ENCODE results near the gene ABTB2. TPM values are rescaled to one million over a fixed set of nuclear protein-coding genes. Genes with fewer than 3 reads are reported as not detected.

Gene ABTB2
- total and polyA plus RNA-seq, 2 experiments from 2014 or later: 2.6 to 12.1 TPM

DNA sequence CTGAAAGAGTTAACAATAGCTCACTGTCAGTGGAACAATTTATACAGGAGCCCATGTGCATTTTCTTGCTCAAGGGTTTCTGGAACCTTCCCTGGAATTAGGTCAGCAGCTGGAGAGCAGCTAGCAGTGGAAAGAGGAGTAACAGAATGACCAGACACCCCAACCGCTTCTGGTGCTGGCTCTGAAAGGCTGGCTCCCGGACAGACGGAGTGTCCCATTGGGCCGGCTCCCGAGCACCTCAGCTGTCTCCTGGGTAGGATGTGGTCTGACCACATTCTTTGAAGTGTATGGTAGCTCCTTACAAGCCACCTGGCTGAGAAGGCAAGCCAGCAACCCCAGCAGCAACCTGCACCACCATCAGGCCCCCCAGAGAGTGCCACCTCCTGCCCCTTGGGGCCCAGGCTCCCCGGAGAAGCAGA, 44.7 kb downstream of the ABTB2 start:
- ATAC-seq: peak; percentile 16; the same call in 2 of the 3 replicates
- H3K4me1 ChIP-seq (ENCODE audit: insufficient read depth): peaks cover 20% of the 10 kb centered on the region
- Mint-ChIP-seq H3K4me3 (no peak overlapping the region), H3K27ac (no peak overlapping the region; the same call in 1 of the 2 replicates), H3K9me3 (no peaks in the 10 kb centered on the region; the same call in 2 of the 3 replicates), H3K4me1 (peaks cover 44% of the 10 kb centered on the region), H3K27me3 (ENCODE audit: insufficient read depth, low read depth, poor library complexity) (peaks cover 11% of the 10 kb centered on the region), H3K36me3 (ENCODE audit: low read depth) (no peaks in the 10 kb centered on the region)
- H3K79me2 ChIP-seq (replicated peaks; ENCODE audit: insufficient read depth): no peaks in the 10 kb centered on the region
- no peaks in the 10 kb centered on the region for H3K9me2 ChIP-seq (ENCODE audit: insufficient read depth)
- DNase-seq (ENCODE audit: low spot score): peak; percentile 29
- no peak overlapping the region for H2AFZ ChIP-seq
- no peaks in the 10 kb centered on the region for H3K36me3 ChIP-seq (ENCODE audit: insufficient read depth)
- H4K20me1 ChIP-seq (replicated peaks; ENCODE audit: insufficient read depth): no peaks in the 10 kb centered on the region
- no peaks in the 10 kb centered on the region for H3K27me3 ChIP-seq (ENCODE audit: insufficient read depth)
- TF ChIP-seq JUNB (IDR thresholded peaks at IDR 0.05; ENCODE audit: unreplicated experiment) (no peak), STAT1 (IDR thresholded peaks at IDR 0.05; ENCODE audit: unreplicated experiment) (no peak), EZH2phosphoT487 (IDR thresholded peaks at IDR 0.05; ENCODE audit: unreplicated experiment) (no peak), EZH2 (IDR thresholded peaks at IDR 0.05; ENCODE audit: low read depth, unreplicated experiment) (no peak), ZNF114 (CRISPR knock-in tag; IDR thresholded peaks at IDR 0.05) (no peak)
- TF ChIP-seq, protein P1, sequence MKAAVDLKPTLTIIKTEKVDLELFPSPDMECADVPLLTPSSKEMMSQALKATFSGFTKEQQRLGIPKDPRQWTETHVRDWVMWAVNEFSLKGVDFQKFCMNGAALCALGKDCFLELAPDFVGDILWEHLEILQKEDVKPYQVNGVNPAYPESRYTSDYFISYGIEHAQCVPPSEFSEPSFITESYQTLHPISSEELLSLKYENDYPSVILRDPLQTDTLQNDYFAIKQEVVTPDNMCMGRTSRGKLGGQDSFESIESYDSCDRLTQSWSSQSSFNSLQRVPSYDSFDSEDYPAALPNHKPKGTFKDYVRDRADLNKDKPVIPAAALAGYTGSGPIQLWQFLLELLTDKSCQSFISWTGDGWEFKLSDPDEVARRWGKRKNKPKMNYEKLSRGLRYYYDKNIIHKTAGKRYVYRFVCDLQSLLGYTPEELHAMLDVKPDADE (IDR thresholded peaks at IDR 0.05): no peak
- TF ChIP-seq, protein P2, sequence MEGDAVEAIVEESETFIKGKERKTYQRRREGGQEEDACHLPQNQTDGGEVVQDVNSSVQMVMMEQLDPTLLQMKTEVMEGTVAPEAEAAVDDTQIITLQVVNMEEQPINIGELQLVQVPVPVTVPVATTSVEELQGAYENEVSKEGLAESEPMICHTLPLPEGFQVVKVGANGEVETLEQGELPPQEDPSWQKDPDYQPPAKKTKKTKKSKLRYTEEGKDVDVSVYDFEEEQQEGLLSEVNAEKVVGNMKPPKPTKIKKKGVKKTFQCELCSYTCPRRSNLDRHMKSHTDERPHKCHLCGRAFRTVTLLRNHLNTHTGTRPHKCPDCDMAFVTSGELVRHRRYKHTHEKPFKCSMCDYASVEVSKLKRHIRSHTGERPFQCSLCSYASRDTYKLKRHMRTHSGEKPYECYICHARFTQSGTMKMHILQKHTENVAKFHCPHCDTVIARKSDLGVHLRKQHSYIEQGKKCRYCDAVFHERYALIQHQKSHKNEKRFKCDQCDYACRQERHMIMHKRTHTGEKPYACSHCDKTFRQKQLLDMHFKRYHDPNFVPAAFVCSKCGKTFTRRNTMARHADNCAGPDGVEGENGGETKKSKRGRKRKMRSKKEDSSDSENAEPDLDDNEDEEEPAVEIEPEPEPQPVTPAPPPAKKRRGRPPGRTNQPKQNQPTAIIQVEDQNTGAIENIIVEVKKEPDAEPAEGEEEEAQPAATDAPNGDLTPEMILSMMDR (conservative IDR thresholded peaks at IDR 0.05; ENCODE audit: low read depth in 2 of 2): no peak
- no peak overlapping the region for H3K27ac ChIP-seq (ENCODE audit: low read depth)
- H3F3A ChIP-seq (replicated peaks; ENCODE audit: low read depth): no peaks in the 10 kb centered on the region
- H3K4me3 ChIP-seq: no peak overlapping the region
- H3K4me2 ChIP-seq: no peak overlapping the region

DNA sequence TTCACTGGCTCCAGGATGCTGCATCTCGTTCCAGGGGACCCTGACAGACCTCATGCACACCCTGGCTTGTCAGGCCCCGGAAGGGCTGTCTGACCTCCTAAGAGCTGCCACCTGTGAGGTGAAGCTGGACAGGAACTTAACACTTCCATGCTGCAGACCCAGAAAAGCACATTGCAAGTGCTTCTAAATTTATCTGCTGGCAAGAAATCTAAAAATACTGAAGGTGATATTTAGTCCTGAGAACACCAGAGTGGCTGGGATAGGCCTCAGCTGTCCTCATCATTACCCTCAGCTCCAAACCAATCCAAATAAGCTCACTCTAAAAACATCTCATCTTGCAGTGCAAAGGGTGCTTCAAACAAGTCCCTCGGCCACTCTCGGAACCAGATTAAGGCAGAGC, 46.7 kb downstream of the ABTB2 start:
- ATAC-seq: no peak

More for the DNA sequence above, 46.7 kb downstream of the ABTB2 start:
- Histone ChIP-seq H3K36me3 (ENCODE audit: insufficient read depth) (no peaks in the 10 kb centered on the region), H2AFZ (no peak overlapping the region), H3K79me2 (replicated peaks; ENCODE audit: insufficient read depth) (0 out of 2 replicates have a peak, but pooled peaks cover 4% of the 10 kb centered on the region), H3K9me2 (ENCODE audit: insufficient read depth) (no peaks in the 10 kb centered on the region), H3K27me3 (ENCODE audit: insufficient read depth) (no peaks in the 10 kb centered on the region), H3K4me1 (ENCODE audit: insufficient read depth) (peaks cover 22% of the 10 kb centered on the region), H3K4me3 (no peak overlapping the region), H3F3A (replicated peaks; ENCODE audit: low read depth) (no peaks in the 10 kb centered on the region), H3K27ac (ENCODE audit: low read depth) (no peak overlapping the region), H4K20me1 (replicated peaks; ENCODE audit: insufficient read depth) (no peaks in the 10 kb centered on the region), H3K4me2 (no peak overlapping the region)
- peaks cover 51% of the 10 kb centered on the region for H3K4me1 Mint-ChIP-seq
- no peaks in the 10 kb centered on the region for H3K36me3 Mint-ChIP-seq (ENCODE audit: low read depth)
- no peak for DNase-seq (ENCODE audit: low spot score)
- no peak overlapping the region for H3K27ac Mint-ChIP-seq
- H3K9me3 Mint-ChIP-seq: no peaks in the 10 kb centered on the region; the same call in 2 of the 3 replicates
- TF ChIP-seq, protein P1 (IDR thresholded peaks at IDR 0.05): no peak
- TF ChIP-seq JUNB (IDR thresholded peaks at IDR 0.05; ENCODE audit: unreplicated experiment) (no peak), EZH2phosphoT487 (IDR thresholded peaks at IDR 0.05; ENCODE audit: unreplicated experiment) (no peak)
- TF ChIP-seq, protein P2 (conservative IDR thresholded peaks at IDR 0.05; ENCODE audit: low read depth in 2 of 2): no peak
- peaks cover 5% of the 10 kb centered on the region for H3K27me3 Mint-ChIP-seq (ENCODE audit: insufficient read depth, low read depth, poor library complexity)
- no peak overlapping the region for H3K4me3 Mint-ChIP-seq

Data from GM23338 (cell line).